Fibroblast of the conjunctiva (primary cell): ENCODE data around the gene PDE4A.
"Not testable (repeated sequence)": the region's sequence is repeated elsewhere in the genome, so short reads cannot be mapped to it uniquely, and the experiment has no call there.

Experiments
- DNase-seq: peaks from one replicate; pipeline ENCODE4 v3.0.0-alpha.2; 2010; ENCODE audit warnings: low read depth

Gene PDE4A

GRCh38 chr19:10403137-10404021 is 17.0 kb upstream of the PDE4A start, which contains the start of gene CDC37:
CDC37 (minus strand) TSS chr19:10403542; CDS start chr19:10403479, 63 bp downstream.
- DNase-seq = peak; percentile 92

GRCh38 chr19:10404888-10405820 is 15.2 kb upstream of the PDE4A start:
- no peak for DNase-seq

GRCh38 chr19:10406191-10406590 is 14.1 kb upstream of the PDE4A start:
- DNase-seq = no peak

GRCh38 chr19:10407096-10407495 is 13.2 kb upstream of the PDE4A start:
- DNase-seq = no peak

- DNase-seq = no peak
These were observed 11.6 kb upstream of the PDE4A start for GRCh38 chr19:10408511-10409283.

GRCh38 chr19:10411224-10411623 is 9.1 kb upstream of the PDE4A start:
- not testable (repeated sequence) for DNase-seq

- no peak for DNase-seq
These were observed 7.9 kb upstream of the PDE4A start for GRCh38 chr19:10412257-10412977.

GRCh38 chr19:10416083-10416379 is 4.3 kb upstream of the PDE4A start:
- DNase-seq = no peak

- peak; percentile 77 for DNase-seq
These were observed 3.7 kb upstream of the PDE4A start for GRCh38 chr19:10416380-10417257.

- DNase-seq = no peak
These were observed 2.6 kb upstream of the PDE4A start for GRCh38 chr19:10417541-10418234.

- no peak for DNase-seq
These were observed 2.2 kb upstream of the PDE4A start for GRCh38 chr19:10418235-10418484.

GRCh38 chr19:10418485-10419199 is 1.7 kb upstream of the PDE4A start:
- no peak for DNase-seq

- no peak for DNase-seq
These were observed 1.1 kb upstream of the PDE4A start for GRCh38 chr19:10419200-10419645.

- no peak for DNase-seq
These were observed 493 bp upstream of the PDE4A start for GRCh38 chr19:10419646-10420443.

- no peak for DNase-seq
These were observed 1.1 kb downstream of the PDE4A start for GRCh38 chr19:10421240-10422045.

- no peak for DNase-seq
These were observed 1.7 kb downstream of the PDE4A start for GRCh38 chr19:10422046-10422461.

GRCh38 chr19:10422846-10423245 is 2.5 kb downstream of the PDE4A start:
- no peak for DNase-seq
